ENCODE measurements around the gene TUNAR. TPM values are rescaled to one million over a fixed set of nuclear protein-coding genes. Genes with fewer than 3 reads are reported as not detected.
A peak's percentile ranks its signal among the peaks of the same experiment; 100 is the strongest.
"Not testable (repeated sequence)": the region's sequence is repeated elsewhere in the genome, so short reads cannot be mapped to it uniquely, and the experiment has no call there.

TUNAR gene
- total RNA-seq, 1 experiment from 2014 or later, result 0.34 TPM

DNA sequence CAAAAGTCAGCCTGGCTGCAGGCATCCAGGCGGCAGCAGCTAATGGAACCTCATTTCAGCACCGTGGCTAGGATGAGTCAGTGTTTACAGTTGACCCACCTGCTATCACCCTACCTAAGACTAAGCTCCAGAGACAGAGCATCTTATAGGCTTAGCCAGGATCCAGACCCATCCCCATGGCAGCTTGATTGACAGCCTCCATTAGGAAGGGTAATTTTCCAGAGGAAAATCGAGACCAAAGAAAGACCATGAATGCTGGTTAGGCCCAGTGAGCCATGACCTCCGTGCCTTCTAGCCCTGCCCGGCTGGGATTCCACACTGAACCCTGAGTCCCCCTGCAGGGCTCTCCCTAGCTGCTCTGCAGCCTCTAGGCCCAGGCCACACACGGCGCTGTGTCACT lies 38.7 kb downstream of the TUNAR start:
- peak; percentile 30 for DNase-seq (ENCODE audit: low read depth)

- DNase-seq (ENCODE audit: low read depth), result peak; percentile 59
Observed at GRCh38 chr14:95918466-95918865, 41.8 kb downstream of the TUNAR start.

DNA sequence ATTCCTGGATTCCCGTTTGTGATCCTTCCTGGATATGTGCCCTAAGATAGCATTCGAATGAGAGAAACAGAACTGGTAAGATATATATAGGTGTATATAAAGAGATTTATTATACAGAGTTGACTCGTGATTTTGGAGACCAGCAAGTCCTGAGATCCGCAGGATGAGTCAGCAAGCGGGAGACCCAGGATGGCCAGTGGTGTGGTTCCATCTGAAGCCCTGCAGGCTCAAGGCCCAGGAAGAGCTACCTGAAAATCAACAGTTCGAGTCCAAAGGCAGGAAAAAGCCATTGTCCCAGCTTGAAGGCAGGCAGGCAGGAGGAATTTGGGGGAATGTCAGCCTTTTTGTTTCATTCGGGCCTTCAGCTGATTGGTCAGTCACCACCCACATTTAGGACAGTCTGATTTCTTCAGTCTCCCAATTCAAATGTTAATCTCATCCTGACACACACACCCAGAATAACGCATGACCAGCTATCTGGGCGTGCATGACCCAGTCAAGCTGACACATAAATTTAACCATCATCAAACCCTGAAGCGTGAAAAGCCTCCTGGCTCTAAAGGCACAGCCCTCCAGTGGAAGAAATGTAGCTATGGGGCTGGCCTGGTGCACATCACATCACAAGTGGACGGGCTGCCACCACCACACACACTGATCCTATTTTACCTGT lies 44.3 kb downstream of the TUNAR start:
- no peak for DNase-seq (ENCODE audit: low read depth)

DNA sequence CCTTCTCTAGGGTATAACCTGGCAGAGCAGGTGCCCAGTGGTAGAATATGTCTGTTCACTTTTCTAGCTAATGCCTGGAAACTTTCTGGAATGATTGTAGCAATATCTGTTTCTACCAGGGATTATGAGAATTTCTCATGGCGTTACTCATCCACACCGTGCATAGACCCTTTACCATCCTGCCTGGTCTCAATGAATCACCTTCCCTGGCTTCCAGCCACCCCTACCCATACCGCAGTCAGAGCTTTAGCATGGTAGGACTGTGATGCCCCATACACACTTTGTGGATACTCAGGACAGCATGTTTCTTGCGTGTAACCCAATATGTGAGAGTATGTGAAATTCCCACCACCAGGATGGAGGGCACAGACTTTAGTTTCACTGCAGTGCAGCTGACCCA lies 45.4 kb downstream of the TUNAR start:
- peak; percentile 79 for DNase-seq (ENCODE audit: low read depth)

- no peak for DNase-seq (ENCODE audit: low read depth)
Observed at GRCh38 chr14:95928751-95929150, 52.1 kb downstream of the TUNAR start.

- no peak for DNase-seq (ENCODE audit: low read depth)
Observed at GRCh38 chr14:95931384-95931783, 54.8 kb downstream of the TUNAR start.

- no peak for DNase-seq (ENCODE audit: low read depth)
Observed at GRCh38 chr14:95935228-95935822, 58.7 kb downstream of the TUNAR start.

DNA sequence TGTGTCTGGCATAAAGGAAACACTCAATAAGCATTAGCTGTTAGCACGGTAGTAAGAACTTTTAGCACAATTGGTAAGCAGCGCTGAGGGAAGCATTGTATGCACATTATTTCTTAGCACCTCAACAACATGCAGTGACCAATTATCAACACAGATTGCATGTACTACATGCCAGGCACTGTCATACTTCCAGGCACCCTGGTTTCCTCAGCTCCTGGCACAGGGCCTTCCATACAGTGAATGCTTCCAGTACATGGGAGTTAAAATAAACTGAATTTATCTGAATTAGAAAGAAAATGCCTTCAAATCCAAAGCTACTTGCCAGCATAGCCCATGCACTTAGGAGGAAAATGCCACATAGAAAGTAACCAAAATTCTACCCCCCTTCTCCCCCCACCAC lies 59.4 kb downstream of the TUNAR start:
- no peak for DNase-seq (ENCODE audit: low read depth)

- DNase-seq (ENCODE audit: low read depth), result no peak
Observed at GRCh38 chr14:95939335-95939734, 62.7 kb downstream of the TUNAR start.

DNA sequence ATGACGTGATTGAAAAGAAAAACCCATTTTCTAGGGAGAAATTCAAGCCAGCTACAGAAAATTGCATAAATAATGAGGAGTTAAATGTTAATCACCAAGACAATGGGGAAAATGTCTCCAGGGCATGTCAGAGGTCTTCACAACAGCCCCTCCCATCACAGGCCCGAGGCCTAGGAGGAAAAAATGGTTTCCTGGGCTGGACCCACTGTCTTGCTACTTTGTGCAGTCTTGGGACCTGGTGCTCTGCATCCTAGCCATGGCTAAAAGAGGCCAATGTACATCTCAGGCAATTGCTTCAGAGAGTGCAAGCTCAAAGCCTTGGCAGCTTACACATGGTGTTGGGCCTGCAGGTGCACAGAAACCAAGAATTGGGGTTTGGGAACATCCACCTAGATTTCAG lies 65.3 kb downstream of the TUNAR start:
- DNase-seq (ENCODE audit: low read depth), result no peak

GRCh38 chr14:95943699-95944098 lies 67.1 kb downstream of the TUNAR start:
- DNase-seq (ENCODE audit: low read depth), result no peak

- DNase-seq (ENCODE audit: low read depth), result no peak
Observed at GRCh38 chr14:95944462-95944861, 67.8 kb downstream of the TUNAR start.

- no peak for DNase-seq (ENCODE audit: low read depth)
Observed at GRCh38 chr14:95946867-95947266, 70.2 kb downstream of the TUNAR start.

DNA sequence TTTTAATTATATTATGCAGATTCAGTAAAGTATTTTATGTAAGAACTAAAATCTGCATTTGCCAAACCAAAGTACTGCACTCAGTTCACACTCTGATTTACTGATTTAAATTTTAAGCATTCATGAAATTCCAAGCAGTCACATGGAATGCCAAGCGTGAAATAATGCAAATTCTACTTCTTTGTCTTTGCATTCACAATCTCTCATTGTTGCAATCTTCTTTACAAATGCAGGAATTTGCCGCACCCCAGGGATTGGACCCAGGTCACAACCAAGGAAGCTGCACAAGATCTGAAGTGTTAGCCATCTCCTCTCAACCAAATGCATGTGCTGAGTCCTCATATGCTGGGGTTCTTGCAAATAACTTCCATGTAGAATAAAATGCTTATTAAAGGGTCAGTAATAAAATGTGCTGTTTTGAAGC lies 71.9 kb downstream of the TUNAR start:
- DNase-seq (ENCODE audit: low read depth), result no peak

DNA sequence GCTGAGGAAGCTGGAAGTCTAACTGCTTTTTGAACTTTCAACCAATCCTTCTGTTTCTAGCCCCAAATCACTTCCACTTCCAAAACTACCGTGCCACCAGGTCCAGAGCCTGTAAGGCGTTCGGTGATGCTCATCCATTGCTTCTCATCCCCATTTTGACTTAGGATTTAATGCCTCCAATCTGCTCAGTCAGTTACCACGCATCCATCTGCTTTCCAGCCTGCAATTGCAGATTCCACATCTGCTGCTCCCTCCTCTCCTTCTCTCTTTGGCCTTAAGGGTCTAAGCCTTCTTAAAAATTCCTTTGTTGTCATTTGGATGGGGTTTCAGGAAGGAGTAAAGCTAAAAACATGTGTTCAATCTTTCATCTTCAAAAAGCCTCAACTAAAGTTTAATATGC lies 74.7 kb downstream of the TUNAR start:
- DNase-seq (ENCODE audit: low read depth), result no peak

GRCh38 chr14:95953111-95953724 lies 76.6 kb downstream of the TUNAR start:
- DNase-seq (ENCODE audit: low read depth), result no peak

- DNase-seq (ENCODE audit: low read depth), result no peak
Observed at GRCh38 chr14:95956601-95957460, 80.2 kb downstream of the TUNAR start.

GRCh38 chr14:95958105-95958504 lies 81.5 kb downstream of the TUNAR start:
- DNase-seq (ENCODE audit: low read depth), result no peak

- DNase-seq (ENCODE audit: low read depth), result no peak
Observed at GRCh38 chr14:95959317-95959716, 82.7 kb downstream of the TUNAR start.

DNA sequence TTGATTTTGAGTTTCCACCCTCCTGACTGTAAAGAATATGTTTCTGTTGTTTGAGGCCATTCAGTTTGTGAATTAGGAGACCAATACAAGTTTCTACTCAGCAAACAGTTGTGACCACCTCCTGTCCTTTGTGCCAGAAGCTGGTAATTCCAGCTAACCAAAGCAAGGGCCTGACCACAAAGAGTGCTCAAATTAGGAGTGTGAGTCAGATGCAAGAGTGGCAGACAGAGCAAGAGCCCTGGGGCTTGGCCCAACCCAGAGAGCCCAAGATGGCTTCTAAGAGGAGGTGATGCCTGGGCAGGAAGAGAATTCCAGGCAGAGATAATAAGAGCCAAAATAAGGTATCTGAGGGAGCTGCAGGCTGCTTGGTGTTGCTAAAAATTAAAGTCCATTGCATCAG lies 84.8 kb downstream of the TUNAR start:
- peak; percentile 75 for DNase-seq (ENCODE audit: low read depth)

- DNase-seq (ENCODE audit: low read depth), result no peak
Observed at GRCh38 chr14:95964901-95965300, 88.3 kb downstream of the TUNAR start.

DNA sequence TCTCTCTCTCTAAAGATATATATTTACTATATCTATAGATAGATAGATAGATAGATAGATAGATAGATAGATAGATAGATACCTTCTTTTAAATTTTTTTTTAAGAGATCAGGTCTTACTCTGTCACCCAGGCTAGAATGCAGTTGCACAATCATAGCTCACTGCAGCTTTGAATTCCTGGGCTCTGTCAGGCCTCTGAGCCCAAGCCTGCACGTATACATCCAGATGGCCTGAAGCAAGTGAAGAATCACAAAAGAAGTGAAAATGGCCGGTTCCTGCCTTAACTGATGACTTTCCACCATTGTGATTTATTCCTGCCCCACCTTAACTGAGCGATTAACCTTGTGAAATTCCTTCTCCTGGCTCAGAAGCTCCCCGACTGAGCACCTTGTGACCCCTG lies 91.4 kb downstream of the TUNAR start:
- not testable (repeated sequence) for DNase-seq (ENCODE audit: low read depth)

All from Daoy (cell line).